HL-60 (cell line): ENCODE measurements around the gene MAP10.
A peak's percentile ranks its signal among the peaks of the same experiment; 100 is the strongest.
"Not testable (repeated sequence)": the region's sequence is repeated elsewhere in the genome, so short reads cannot be mapped to it uniquely, and the experiment has no call there.

Experiments
- DNase-seq, 2 experiments: peaks; one replicate each; pipeline ENCODE4 v3.0.0-alpha.2; 2010 to 2020; ENCODE audit warnings: low read depth in 1 of 2, low spot score in 1 of 2
- H3K27ac ChIP-seq: fragments of 250-450 bp; sonication (Bioruptor Pico); replicated peaks from 2 replicates; pipeline ENCODE4 v1.5.1; 2020; ENCODE audit warnings: mild to moderate bottlenecking, moderate library complexity
- H3K27me3 ChIP-seq: fragments of 250-450 bp; sonication (Bioruptor Pico); 2 replicates; pipeline ENCODE4 v1.5.1; 2021; ENCODE audit warnings: mild to moderate bottlenecking, moderate library complexity; ENCODE audit not compliant: insufficient read depth, poor library complexity, severe bottlenecking
- H3K4me3 ChIP-seq: replicated peaks from 2 replicates; pipeline ENCODE4 v1.5.1; 2011; ENCODE audit warnings: mild to moderate bottlenecking, control low read depth, low read length; ENCODE audit not compliant: insufficient read depth
- CTCF ChIP-seq: IDR thresholded peaks from one replicate; pipeline ENCODE4 v1.5.1; 2011; ENCODE audit warnings: low read length, control low read depth, inconsistent platforms; ENCODE audit not compliant: insufficient read depth
- GABPA ChIP-seq: IDR thresholded peaks from 2 replicates; pipeline ENCODE4 v1.6.1; 2012; ENCODE audit warnings: low read depth
- POLR2AphosphoS5 ChIP-seq: IDR thresholded peaks from 2 replicates; pipeline ENCODE4 v1.6.1; 2012; ENCODE audit warnings: low read depth
- REST ChIP-seq: IDR thresholded peaks from 2 replicates; pipeline ENCODE4 v1.6.1; 2012; ENCODE audit warnings: low read depth; ENCODE audit not compliant: insufficient replicate concordance
- SPI1 ChIP-seq: IDR thresholded peaks from 2 replicates; pipeline ENCODE4 v1.6.1; 2012; ENCODE audit warnings: low read depth, mild to moderate bottlenecking, borderline replicate concordance

MAP10 gene

GRCh38 chr1:232784794-232785193 is 20.4 kb upstream of the MAP10 start:
- Histone ChIP-seq H3K27ac (no peak overlapping the region), H3K27me3 (no peaks in the 10 kb centered on the region), H3K4me3 (no peak overlapping the region)
- TF ChIP-seq SPI1 (no peak), POLR2AphosphoS5 (no peak), REST (no peak), GABPA (no peak), CTCF (no peak)
- DNase-seq: no peak

- DNase-seq, H3K27ac ChIP-seq, H3K4me3 ChIP-seq, H3K27me3 ChIP-seq: not testable (repeated sequence)
Measured at GRCh38 chr1:232785630-232786029, 19.6 kb upstream of the MAP10 start.

GRCh38 chr1:232786845-232787455 is 18.3 kb upstream of the MAP10 start:
- TF ChIP-seq CTCF (no peak), SPI1 (peak; percentile 16; the same call in 1 of the 2 replicates), POLR2AphosphoS5 (no peak), REST (no peak), GABPA (no peak)
- peak in 1 of 2 experiments; percentile 65 for DNase-seq
- Histone ChIP-seq H3K27me3 (no peaks in the 10 kb centered on the region), H3K4me3 (no peak overlapping the region), H3K27ac (no peak overlapping the region)

- no peak overlapping the region for H3K27ac ChIP-seq
- no peak for TF ChIP-seq GABPA
- TF ChIP-seq CTCF: no peak
- no peak for TF ChIP-seq SPI1
- TF ChIP-seq POLR2AphosphoS5: no peak
- TF ChIP-seq REST: no peak
- DNase-seq: no peak
- no peaks in the 10 kb centered on the region for H3K27me3 ChIP-seq
- no peak overlapping the region for H3K4me3 ChIP-seq
Measured at GRCh38 chr1:232788235-232788872, 16.9 kb upstream of the MAP10 start.
